Esophagus squamous epithelium (tissue), 5 donors: ENCODE results near the gene VIM. TPM values are rescaled to one million over a fixed set of nuclear protein-coding genes. Genes with fewer than 3 reads are reported as not detected.

Experiments
- DNase-seq: peaks from one replicate; lab custom pipeline; 2025; lab: John Stamatoyannopoulos, UW
- H3K27ac ChIP-seq, 4 donors: fragments of 200-600 bp; sonication (generic); one replicate each; pipeline ENCODE4 v1.5.1; 2016 to 2019; ENCODE audit warnings: mild to moderate bottlenecking in 1 of 4
- H3K27me3 ChIP-seq, 4 donors: fragments of 200-600 bp; sonication (generic); 1 replicate in 3 of 4; 2 replicates in 1 of 4; pipeline versions ENCODE4 v1.5.1 to v1.6.0; 2017 to 2021; ENCODE audit warnings: antibody characterized with exemption in 1 of 4
- H3K36me3 ChIP-seq, 3 donors: fragments of 200-600 bp; sonication (generic); one replicate each; pipeline ENCODE4 v1.5.1; 2016 to 2019
- H3K4me1 ChIP-seq, 3 donors: fragments of 200-600 bp; sonication (generic); one replicate each; pipeline ENCODE4 v1.5.1; 2017 to 2019
- H3K4me3 ChIP-seq, 4 donors: fragments of 200-600 bp; sonication (generic); 1 replicate in 3 of 4; 2 replicates in 1 of 4; pipeline ENCODE4 v1.5.1; 2016 to 2019; ENCODE audit warnings: mild to moderate bottlenecking in 2 of 4, moderate library complexity in 1 of 4
- H3K9me3 ChIP-seq, 3 donors: fragments of 200-600 bp; sonication (generic); one replicate each; pipeline ENCODE4 v1.5.1; 2016 to 2019
- CTCF ChIP-seq, 6 experiments: fragments of 450-650 bp in 4 of 6; fragments of 200-600 bp in 2 of 6; sonication (generic) in 2 of 6; IDR thresholded peaks; one replicate each; pipeline ENCODE4 v1.5.1; 2016 to 2019; ENCODE audit warnings: antibody characterized with exemption in 6 of 6, mild to moderate bottlenecking in 4 of 6, moderate library complexity in 4 of 6
- POLR2A ChIP-seq, 4 donors: fragments of 450-650 bp; IDR thresholded peaks; one replicate each; pipeline ENCODE4 v1.6.1; 2017; ENCODE audit warnings: antibody characterized with exemption in 4 of 4, mild to moderate bottlenecking in 4 of 4, moderate library complexity in 3 of 4
- WGBS, 2 donors: methylation state at CpG; one replicate each; pipeline ENCODE4 v1.1.5; 2018; 5-methylcytosine and 5-hydroxymethylcytosine counted together
- intact Hi-C: fragments of 100-400 bp; cut with DNase I; formaldehyde crosslinking; loops from one replicate; pipeline ENCODE4 v1.15.0; 2022
- total RNA-seq, 4 donors: library from RNA; depleted of rRNA; stranded (reverse); fragments of >200 nt; gene quantifications; one replicate each; pipeline ENCODE4 v1.1.0, GENCODE V29; 2016
- donor health status: DM: yes; HTN: yes; CAD: no.

VIM gene
- total RNA-seq, 4 donors from 2014 or later, result 55.2 to 1,252 (median 375) TPM

GRCh38 chr10:17208476-17208875, 19.6 kb upstream of the VIM start:
- no peaks in the 10 kb centered on the region for H3K4me1 ChIP-seq
- TF ChIP-seq POLR2A (IDR thresholded peaks at IDR 0.05), result no peak
- TF ChIP-seq CTCF (IDR thresholded peaks at IDR 0.05), result no peak
- DNase-seq, result no peak
- no peak overlapping the region for H3K27ac ChIP-seq
- no peak overlapping the region for H3K4me3 ChIP-seq
- no peaks in the 10 kb centered on the region for H3K27me3 ChIP-seq
- intact Hi-C loops, result no loop called here
- H3K36me3 ChIP-seq, result no peaks in the 10 kb centered on the region
- H3K9me3 ChIP-seq, result no peaks in the 10 kb centered on the region

- Histone ChIP-seq H3K4me1 (no peaks in the 10 kb centered on the region), H3K9me3 (no peaks in the 10 kb centered on the region), H3K27me3 (no peaks in the 10 kb centered on the region), H3K36me3 (no peaks in the 10 kb centered on the region), H3K27ac (no peak overlapping the region), H3K4me3 (no peak overlapping the region)
- TF ChIP-seq CTCF (IDR thresholded peaks at IDR 0.05) (no peak), POLR2A (IDR thresholded peaks at IDR 0.05) (no peak)
- 58 to 77% methylated on average over 1 of the region's 1 CpG for WGBS, 2 donors
- no peak for DNase-seq
- intact Hi-C loops, result no loop called here
Measured at GRCh38 chr10:17209302-17209701, 18.7 kb upstream of the VIM start.

GRCh38 chr10:17209881-17210280, 18.2 kb upstream of the VIM start:
- TF ChIP-seq POLR2A (IDR thresholded peaks at IDR 0.05) (no peak), CTCF (IDR thresholded peaks at IDR 0.05) (no peak)
- intact Hi-C loops, result no loop called here
- H3K27me3 ChIP-seq, result no peaks in the 10 kb centered on the region
- DNase-seq, result no peak
- 62 to 71% methylated on average over 2 of the region's 2 CpGs for WGBS, 2 donors
- no peaks in the 10 kb centered on the region for H3K9me3 ChIP-seq
- H3K27ac ChIP-seq, result no peak overlapping the region
- peaks cover 0 to 3% (median 0%) of the 10 kb centered on the region in 3 donors for H3K4me1 ChIP-seq
- H3K36me3 ChIP-seq, result no peaks in the 10 kb centered on the region
- no peak overlapping the region for H3K4me3 ChIP-seq

- Histone ChIP-seq H3K4me1 (peaks cover 0 to 8% (median 4%) of the 10 kb centered on the region in 3 donors), H3K27me3 (no peaks in the 10 kb centered on the region), H3K4me3 (no peak overlapping the region), H3K27ac (no peak overlapping the region), H3K36me3 (no peaks in the 10 kb centered on the region), H3K9me3 (no peaks in the 10 kb centered on the region)
- no peak for TF ChIP-seq CTCF (IDR thresholded peaks at IDR 0.05)
- no peak for TF ChIP-seq POLR2A (IDR thresholded peaks at IDR 0.05)
- no peak for DNase-seq
- WGBS, 2 donors, result 42 to 57% methylated on average over 3 of the region's 3 CpGs
- intact Hi-C loops, result no loop called here
Measured at GRCh38 chr10:17210361-17210760, 17.7 kb upstream of the VIM start.

GRCh38 chr10:17212802-17213221, 15.2 kb upstream of the VIM start:
- no peaks in the 10 kb centered on the region for H3K36me3 ChIP-seq
- intact Hi-C loops, result no loop called here
- no peaks in the 10 kb centered on the region for H3K27me3 ChIP-seq
- no peak for TF ChIP-seq CTCF (IDR thresholded peaks at IDR 0.05)
- TF ChIP-seq POLR2A (IDR thresholded peaks at IDR 0.05), result no peak
- H3K27ac ChIP-seq, result peak overlapping the region in 1 of 4 donors; percentile 4
- no peak for DNase-seq
- peaks cover 0 to 25% (median 10%) of the 10 kb centered on the region in 3 donors for H3K4me1 ChIP-seq
- no peak overlapping the region for H3K4me3 ChIP-seq
- no peaks in the 10 kb centered on the region for H3K9me3 ChIP-seq
